Measurements from ENCODE around the gene CAPN2.

GRCh38 chr1:223755432-223755792, 43.1 kb downstream of the CAPN2 start:
- TF ChIP-seq CTCF (conservative IDR thresholded peaks at IDR 0.05; ENCODE audit: low read depth in 2 of 2) (no peak), JUNB (IDR thresholded peaks at IDR 0.05; ENCODE audit: unreplicated experiment) (no peak), POLR2AphosphoS5 (IDR thresholded peaks at IDR 0.05; ENCODE audit: low read depth) (no peak), EZH2phosphoT487 (IDR thresholded peaks at IDR 0.05; ENCODE audit: unreplicated experiment) (no peak), CREB1 (CRISPR knock-in tag; IDR thresholded peaks at IDR 0.05; ENCODE audit: low read depth) (no peak), NANOG (IDR thresholded peaks at IDR 0.05; ENCODE audit: borderline replicate concordance) (no peak), EZH2 (IDR thresholded peaks at IDR 0.05; ENCODE audit: low read depth, unreplicated experiment) (no peak)
